ENCODE measurements around the gene VTI1A. TPM values are rescaled to one million over a fixed set of nuclear protein-coding genes. Genes with fewer than 3 reads are reported as not detected.

VTI1A gene
- total and polyA plus RNA-seq, 4 donors: 5.5 to 26.9 (median 13.1) TPM

- WGBS: 93% methylated on average over 5 of the region's 5 CpGs
- Histone ChIP-seq H3K4me1 (ENCODE audit: control insufficient read depth in 4 of 4, insufficient read depth in 4 of 4, low read length in 3 of 4) (no peaks in the 10 kb centered on the region), H3K9ac (ENCODE audit: low read depth in 1 of 2, low read length in 2 of 2) (no peak overlapping the region), H3K27me3 (ENCODE audit: control insufficient read depth in 4 of 4, insufficient read depth in 4 of 4, low read length in 3 of 4) (no peaks in the 10 kb centered on the region), H3K4me3 (ENCODE audit: low read depth in 1 of 3, low read length in 3 of 3) (no peak overlapping the region), H3K27ac (ENCODE audit: low read depth in 1 of 2, low read length in 2 of 2) (no peak overlapping the region), H3K9me3 (ENCODE audit: control insufficient read depth in 4 of 4, low read length in 3 of 4) (no peaks in the 10 kb centered on the region), H3K36me3 (ENCODE audit: control insufficient read depth in 4 of 4, insufficient read depth in 3 of 4, low read depth in 1 of 4, low read length in 3 of 4) (no peaks in the 10 kb centered on the region)
- TF ChIP-seq, protein P1, sequence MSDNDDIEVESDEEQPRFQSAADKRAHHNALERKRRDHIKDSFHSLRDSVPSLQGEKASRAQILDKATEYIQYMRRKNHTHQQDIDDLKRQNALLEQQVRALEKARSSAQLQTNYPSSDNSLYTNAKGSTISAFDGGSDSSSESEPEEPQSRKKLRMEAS (IDR thresholded peaks at IDR 0.05): no peak
- TF ChIP-seq YY1 (IDR thresholded peaks at IDR 0.05) (no peak), TAF1 (conservative IDR thresholded peaks at IDR 0.05) (no peak), ATF3 (IDR thresholded peaks at IDR 0.05) (no peak), FOXA1 (IDR thresholded peaks at IDR 0.05) (no peak), RXRA (IDR thresholded peaks at IDR 0.05) (no peak), NR2F2 (IDR thresholded peaks at IDR 0.05) (no peak), FOXA2 (IDR thresholded peaks at IDR 0.05) (no peak), HNF4G (IDR thresholded peaks at IDR 0.05) (no peak), RAD21 (IDR thresholded peaks at IDR 0.05) (no peak), JUND (IDR thresholded peaks at IDR 0.05) (no peak), GABPA (IDR thresholded peaks at IDR 0.05 in 1 of 2, conservative IDR thresholded peaks at IDR 0.05 in 1 of 2) (no peak), EGR1 (IDR thresholded peaks at IDR 0.05; ENCODE audit: low read depth in 2 of 2) (no peak)
- TF ChIP-seq, protein P2, sequence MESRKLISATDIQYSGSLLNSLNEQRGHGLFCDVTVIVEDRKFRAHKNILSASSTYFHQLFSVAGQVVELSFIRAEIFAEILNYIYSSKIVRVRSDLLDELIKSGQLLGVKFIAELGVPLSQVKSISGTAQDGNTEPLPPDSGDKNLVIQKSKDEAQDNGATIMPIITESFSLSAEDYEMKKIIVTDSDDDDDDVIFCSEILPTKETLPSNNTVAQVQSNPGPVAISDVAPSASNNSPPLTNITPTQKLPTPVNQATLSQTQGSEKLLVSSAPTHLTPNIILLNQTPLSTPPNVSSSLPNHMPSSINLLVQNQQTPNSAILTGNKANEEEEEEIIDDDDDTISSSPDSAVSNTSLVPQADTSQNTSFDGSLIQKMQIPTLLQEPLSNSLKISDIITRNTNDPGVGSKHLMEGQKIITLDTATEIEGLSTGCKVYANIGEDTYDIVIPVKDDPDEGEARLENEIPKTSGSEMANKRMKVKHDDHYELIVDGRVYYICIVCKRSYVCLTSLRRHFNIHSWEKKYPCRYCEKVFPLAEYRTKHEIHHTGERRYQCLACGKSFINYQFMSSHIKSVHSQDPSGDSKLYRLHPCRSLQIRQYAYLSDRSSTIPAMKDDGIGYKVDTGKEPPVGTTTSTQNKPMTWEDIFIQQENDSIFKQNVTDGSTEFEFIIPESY (IDR thresholded peaks at IDR 0.05): no peak
- TF ChIP-seq, protein P3, sequence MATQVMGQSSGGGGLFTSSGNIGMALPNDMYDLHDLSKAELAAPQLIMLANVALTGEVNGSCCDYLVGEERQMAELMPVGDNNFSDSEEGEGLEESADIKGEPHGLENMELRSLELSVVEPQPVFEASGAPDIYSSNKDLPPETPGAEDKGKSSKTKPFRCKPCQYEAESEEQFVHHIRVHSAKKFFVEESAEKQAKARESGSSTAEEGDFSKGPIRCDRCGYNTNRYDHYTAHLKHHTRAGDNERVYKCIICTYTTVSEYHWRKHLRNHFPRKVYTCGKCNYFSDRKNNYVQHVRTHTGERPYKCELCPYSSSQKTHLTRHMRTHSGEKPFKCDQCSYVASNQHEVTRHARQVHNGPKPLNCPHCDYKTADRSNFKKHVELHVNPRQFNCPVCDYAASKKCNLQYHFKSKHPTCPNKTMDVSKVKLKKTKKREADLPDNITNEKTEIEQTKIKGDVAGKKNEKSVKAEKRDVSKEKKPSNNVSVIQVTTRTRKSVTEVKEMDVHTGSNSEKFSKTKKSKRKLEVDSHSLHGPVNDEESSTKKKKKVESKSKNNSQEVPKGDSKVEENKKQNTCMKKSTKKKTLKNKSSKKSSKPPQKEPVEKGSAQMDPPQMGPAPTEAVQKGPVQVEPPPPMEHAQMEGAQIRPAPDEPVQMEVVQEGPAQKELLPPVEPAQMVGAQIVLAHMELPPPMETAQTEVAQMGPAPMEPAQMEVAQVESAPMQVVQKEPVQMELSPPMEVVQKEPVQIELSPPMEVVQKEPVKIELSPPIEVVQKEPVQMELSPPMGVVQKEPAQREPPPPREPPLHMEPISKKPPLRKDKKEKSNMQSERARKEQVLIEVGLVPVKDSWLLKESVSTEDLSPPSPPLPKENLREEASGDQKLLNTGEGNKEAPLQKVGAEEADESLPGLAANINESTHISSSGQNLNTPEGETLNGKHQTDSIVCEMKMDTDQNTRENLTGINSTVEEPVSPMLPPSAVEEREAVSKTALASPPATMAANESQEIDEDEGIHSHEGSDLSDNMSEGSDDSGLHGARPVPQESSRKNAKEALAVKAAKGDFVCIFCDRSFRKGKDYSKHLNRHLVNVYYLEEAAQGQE (IDR thresholded peaks at IDR 0.05): no peak
- TF ChIP-seq, protein P4, sequence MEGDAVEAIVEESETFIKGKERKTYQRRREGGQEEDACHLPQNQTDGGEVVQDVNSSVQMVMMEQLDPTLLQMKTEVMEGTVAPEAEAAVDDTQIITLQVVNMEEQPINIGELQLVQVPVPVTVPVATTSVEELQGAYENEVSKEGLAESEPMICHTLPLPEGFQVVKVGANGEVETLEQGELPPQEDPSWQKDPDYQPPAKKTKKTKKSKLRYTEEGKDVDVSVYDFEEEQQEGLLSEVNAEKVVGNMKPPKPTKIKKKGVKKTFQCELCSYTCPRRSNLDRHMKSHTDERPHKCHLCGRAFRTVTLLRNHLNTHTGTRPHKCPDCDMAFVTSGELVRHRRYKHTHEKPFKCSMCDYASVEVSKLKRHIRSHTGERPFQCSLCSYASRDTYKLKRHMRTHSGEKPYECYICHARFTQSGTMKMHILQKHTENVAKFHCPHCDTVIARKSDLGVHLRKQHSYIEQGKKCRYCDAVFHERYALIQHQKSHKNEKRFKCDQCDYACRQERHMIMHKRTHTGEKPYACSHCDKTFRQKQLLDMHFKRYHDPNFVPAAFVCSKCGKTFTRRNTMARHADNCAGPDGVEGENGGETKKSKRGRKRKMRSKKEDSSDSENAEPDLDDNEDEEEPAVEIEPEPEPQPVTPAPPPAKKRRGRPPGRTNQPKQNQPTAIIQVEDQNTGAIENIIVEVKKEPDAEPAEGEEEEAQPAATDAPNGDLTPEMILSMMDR (IDR thresholded peaks at IDR 0.05; ENCODE audit: low read depth, low read length, missing input control): no peak
- DNase-seq (ENCODE audit: low spot score): no peak
Measured at GRCh38 chr10:112765717-112766235, 318.8 kb downstream of the VTI1A start.

GRCh38 chr10:112766636-112767035, 319.6 kb downstream of the VTI1A start:
- Histone ChIP-seq H3K9me3 (ENCODE audit: control insufficient read depth in 4 of 4, low read length in 3 of 4) (no peaks in the 10 kb centered on the region), H3K4me1 (ENCODE audit: control insufficient read depth in 4 of 4, insufficient read depth in 4 of 4, low read length in 3 of 4) (no peaks in the 10 kb centered on the region), H3K9ac (ENCODE audit: low read depth in 1 of 2, low read length in 2 of 2) (no peak overlapping the region), H3K27ac (ENCODE audit: low read depth in 1 of 2, low read length in 2 of 2) (no peak overlapping the region), H3K4me3 (ENCODE audit: low read depth in 1 of 3, low read length in 3 of 3) (no peak overlapping the region), H3K27me3 (ENCODE audit: control insufficient read depth in 4 of 4, insufficient read depth in 4 of 4, low read length in 3 of 4) (no peaks in the 10 kb centered on the region), H3K36me3 (ENCODE audit: control insufficient read depth in 4 of 4, insufficient read depth in 3 of 4, low read depth in 1 of 4, low read length in 3 of 4) (no peaks in the 10 kb centered on the region)
- WGBS: 98% methylated on average over 2 of the region's 2 CpGs
- no peak for DNase-seq (ENCODE audit: low spot score)
- no peak for TF ChIP-seq SP1 (IDR thresholded peaks at IDR 0.05)
- TF ChIP-seq EGR1 (IDR thresholded peaks at IDR 0.05; ENCODE audit: low read depth in 2 of 2): no peak
- TF ChIP-seq, protein P1 (IDR thresholded peaks at IDR 0.05): no peak
- TF ChIP-seq, protein P4 (IDR thresholded peaks at IDR 0.05; ENCODE audit: low read depth, low read length, missing input control): no peak
- no peak for TF ChIP-seq HNF4A (conservative IDR thresholded peaks at IDR 0.05)
- no peak for TF ChIP-seq YY1 (IDR thresholded peaks at IDR 0.05)
- no peak for TF ChIP-seq ATF3 (IDR thresholded peaks at IDR 0.05)
- TF ChIP-seq RAD21 (IDR thresholded peaks at IDR 0.05): no peak
- TF ChIP-seq GABPA (IDR thresholded peaks at IDR 0.05 in 1 of 2, conservative IDR thresholded peaks at IDR 0.05 in 1 of 2): no peak
- TF ChIP-seq HNF4G (IDR thresholded peaks at IDR 0.05): no peak
- no peak for TF ChIP-seq NR2F2 (IDR thresholded peaks at IDR 0.05)
- no peak for TF ChIP-seq FOXA1 (IDR thresholded peaks at IDR 0.05)

Data from liver (tissue), 9 donors.